A549 treated with AZD9567 at 1 μM for 4 hours (cell line): ENCODE data around the gene LIN7C. TPM values are rescaled to one million over a fixed set of nuclear protein-coding genes. Genes with fewer than 3 reads are reported as not detected.

ENCODE experiments used
- total RNA-seq: library from RNA; stranded (reverse); fragments of 200-300 nt; extraction: Qiagen RNA extraction; gene quantifications from 5 replicates; pipeline ENCODE4 v1.2.3, GENCODE V29; 2022; ENCODE audit not compliant: insufficient read depth

The LIN7C gene
- 5.7 to 10.8 TPM (median 7.1 TPM) in 5 replicates for total RNA-seq

DNA sequence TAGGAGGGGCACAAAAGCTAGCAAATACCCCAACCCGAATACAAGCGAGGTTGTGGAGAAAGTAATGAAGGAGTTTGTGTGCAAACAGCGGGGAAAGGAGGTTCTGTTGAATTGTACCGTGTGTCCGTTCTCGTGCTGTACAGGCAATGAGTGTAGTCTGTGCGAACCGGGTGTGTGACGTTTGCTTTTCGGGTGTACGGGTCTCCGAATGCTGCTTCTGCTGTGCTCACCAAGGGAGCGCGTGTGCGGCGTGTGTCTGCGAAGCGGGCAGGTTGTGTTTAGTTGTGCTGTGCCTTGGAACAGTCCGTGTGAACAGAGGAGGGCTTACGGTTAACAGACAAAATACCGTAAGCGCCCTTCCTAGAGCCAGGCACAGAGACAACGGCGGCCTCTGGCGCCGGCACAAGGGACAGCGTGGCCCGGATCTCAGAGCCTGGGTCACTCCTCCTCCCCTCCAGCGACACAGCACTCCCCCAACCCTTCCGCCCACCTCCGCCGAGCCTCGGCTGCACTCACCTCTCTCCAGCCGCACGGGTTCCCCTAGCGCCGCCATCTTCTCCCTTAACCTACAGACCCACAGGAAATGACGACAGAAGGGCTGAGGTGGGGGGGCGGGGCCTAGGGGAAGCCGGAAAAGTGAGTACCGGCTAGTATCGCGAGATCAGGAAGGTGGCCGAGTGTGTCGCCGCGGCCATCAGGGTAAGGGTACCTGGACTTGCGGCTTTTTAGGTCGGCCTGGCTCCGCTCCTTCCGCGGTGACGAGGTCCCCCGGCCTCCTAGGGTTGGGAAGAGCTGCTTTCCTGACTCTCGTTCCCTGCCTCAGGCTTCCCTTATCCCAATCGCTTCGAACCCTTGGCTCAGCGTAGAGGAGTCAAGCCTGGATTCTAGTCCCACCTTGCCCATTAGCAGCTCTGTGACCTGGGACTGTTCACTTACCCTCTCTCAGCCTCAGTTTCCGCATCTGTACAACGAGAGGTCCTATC is at the start of gene LIN7C:
TSS of gene LIN7C (minus strand) at position 570 of the 983 bp plus-strand sequence. CDS start at position 553, 17 bp downstream.

DNA sequence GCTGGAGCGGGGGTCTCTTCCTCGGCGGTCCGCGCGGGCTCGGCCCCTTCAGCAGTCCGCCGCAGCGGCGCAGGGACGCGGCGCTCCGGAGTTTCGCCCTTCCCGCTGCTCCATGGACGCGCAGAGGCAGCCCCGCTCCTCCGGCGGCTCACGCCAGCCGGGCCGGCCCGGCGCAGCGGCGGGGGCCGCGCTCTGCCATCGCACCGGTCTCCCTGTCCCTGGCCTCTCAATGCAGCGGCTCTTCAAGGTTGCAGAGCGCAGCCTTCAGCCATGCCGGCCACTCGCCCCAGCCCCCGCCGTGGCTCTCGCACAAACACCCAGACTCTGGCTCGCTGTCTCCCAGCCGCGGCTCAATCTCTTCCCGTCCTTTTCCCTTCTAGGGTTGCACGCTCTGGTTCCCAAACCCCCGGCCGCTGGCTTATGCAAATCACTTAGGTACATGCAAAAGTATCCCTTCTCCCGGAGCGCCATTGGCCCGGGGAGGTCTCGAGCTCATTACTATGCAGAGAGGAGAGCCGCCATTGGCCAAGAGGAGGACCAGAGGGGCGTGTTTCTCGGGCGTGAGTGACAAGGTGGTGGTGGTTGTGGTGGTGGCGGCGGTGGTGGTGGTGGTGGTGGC is 34.1 kb downstream of the LIN7C start, which contains the start of gene LGR4:
TSS of gene LGR4 (minus strand) at position 393 of the 619 bp plus-strand sequence. CDS start 488 bp downstream, outside the sequence.

Other genes with a start within 250 kb of the LIN7C start
- gene CCDC34, start 143.6 kb downstream of the LIN7C start, total RNA-seq: 23.5 to 36.7 TPM (median 24.0 TPM) in 5 replicates
- gene LGR4, start 34.0 kb downstream of the LIN7C start, total RNA-seq: 25.3 to 35.0 TPM (median 31.7 TPM) in 5 replicates
- 6.1 to 10.0 TPM (median 6.9 TPM) in 5 replicates for gene BDNF, start 193.7 kb upstream of the LIN7C start, total RNA-seq